ENCODE measurements around the gene PLIN3.
"Not testable (repeated sequence)": the region's sequence is repeated elsewhere in the genome, so short reads cannot be mapped to it uniquely, and the experiment has no call there.

The PLIN3 gene

DNA sequence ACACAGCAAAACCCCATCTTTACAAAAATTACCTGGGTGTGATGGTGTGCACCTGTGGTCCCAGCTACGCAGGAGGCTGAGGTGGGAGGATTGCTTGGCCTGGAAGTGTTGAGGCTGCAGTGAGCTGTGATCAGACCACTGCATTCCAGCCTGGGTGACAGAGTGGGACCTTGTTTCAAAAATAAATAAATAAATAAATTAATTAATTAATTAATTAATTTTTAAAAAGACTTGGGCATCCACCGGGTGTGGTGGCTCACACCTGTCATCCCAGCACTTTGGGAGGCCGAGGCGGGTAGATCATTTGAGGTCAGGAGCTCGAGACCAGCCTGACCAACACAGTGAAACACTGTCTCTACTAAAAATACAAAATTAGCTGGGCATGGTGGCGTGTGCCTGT lies 62.3 kb downstream of the PLIN3 start:
- not testable (repeated sequence) for DNase-seq

DNA sequence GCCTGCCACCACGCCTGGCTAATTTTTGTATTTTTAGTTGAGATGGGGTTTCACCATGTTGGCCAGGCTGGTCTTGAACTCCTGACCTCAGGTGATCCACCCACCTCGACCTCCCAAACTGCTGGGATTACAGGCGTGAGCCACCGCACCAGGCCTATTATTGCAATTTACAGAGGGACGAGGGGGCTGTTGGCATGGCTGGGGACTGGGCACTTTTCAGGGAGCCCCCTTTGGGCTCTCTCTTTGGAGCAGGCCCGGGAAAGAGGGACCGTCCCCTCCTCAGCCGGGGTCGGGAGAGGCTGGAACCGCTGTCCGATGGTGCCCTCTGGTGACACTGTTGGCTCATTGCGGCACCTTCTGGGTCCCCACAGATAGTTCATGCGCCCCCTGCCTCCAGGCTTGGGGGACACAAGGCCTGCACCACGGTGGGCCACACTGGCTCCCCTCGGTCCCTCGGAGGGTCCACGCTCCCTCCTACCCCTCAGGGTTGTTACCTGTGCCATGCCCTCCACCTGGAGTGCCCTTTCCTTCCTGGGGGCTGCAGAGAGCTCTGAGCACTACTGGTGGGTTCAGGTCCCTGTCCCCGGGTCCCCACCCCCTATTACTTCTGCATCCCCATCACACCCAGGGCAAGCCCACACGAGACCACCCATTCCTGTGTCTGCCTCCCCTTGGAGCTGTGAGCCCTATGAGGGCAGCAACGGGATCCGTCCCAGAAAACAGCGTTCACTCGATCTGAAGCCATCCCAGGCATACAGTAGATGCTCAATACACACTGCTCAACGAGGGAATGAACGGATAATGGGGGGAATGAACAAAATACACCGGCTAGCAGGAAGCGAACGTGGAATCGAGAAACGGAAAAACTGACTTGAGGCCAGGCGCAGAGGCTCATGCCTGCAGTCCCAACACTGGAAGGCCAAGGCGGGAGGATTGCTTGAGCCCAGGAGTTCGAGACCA lies 63.5 kb downstream of the PLIN3 start:
- no peak for DNase-seq

- DNase-seq = no peak
These were observed 64.8 kb downstream of the PLIN3 start for GRCh38 chr19:4802711-4803110.

- no peak for DNase-seq
These were observed 66.3 kb downstream of the PLIN3 start for GRCh38 chr19:4801085-4801619.

DNA sequence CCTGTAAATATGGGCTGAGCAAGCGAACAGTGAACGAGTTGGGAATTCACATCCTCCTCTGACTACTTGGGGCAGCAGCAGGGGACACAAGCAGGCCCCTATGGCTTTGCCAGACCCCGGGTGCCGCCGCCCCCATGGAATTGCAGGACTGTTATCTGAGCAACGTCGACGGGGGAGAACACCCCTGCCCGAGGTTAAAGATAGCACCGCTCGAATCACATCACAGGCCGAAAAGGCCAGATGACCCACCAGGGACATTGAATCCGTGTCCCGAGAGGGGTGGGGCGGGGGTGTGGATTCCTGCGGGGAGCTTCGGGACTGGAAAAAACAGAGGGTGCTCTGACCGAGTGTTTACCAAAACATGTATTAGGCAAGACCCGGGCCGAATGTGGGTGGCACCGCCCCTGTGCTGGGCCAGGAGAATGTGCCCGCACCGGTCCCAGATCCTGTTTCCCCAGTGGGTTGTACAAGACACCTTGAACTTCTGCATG lies 66.8 kb downstream of the PLIN3 start:
- no peak for DNase-seq

DNA sequence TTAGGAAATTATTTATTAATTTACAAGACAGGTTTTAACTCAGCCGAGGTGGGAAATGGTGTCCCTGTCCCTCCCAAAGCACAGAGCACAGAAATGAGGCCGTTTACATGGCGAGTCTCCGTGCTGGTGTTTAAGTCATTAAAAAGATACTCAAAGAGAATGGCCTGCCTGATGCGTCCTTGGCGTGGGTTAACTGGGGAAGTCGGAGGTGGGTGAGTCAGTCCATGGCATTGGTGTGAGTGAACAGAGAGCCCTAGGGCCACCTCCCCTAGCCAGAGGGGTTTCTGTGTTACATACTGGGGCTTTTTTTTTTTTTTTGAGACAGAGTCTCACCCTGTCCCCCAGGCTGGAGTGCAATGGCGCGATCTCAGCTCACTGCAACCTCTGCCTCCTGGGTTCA lies 72.1 kb downstream of the PLIN3 start:
- DNase-seq = no peak

DNA sequence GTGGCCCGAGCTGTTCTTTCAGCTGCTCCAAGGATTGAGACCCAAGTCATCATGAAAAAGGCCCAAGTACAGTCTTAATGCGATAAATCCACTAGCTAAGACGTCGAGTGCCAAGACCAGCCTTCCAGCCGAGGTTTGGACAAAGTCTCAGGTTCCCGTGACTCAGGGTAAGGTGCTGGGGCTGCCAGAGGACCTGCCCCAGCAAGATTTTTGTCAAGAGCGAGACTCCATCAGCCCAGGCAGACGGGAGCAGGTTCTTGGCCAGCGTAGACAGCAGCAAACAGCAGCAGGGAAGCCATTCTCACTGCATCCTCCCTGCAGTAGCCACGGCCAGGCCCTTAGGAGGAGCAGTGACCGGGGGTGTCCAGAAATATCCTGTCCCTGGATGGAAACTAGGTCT lies 72.5 kb downstream of the PLIN3 start:
- DNase-seq = no peak

- not testable (repeated sequence) for DNase-seq
These were observed 74.2 kb downstream of the PLIN3 start for GRCh38 chr19:4793278-4793677.

GRCh38 chr19:4792866-4793195 lies 74.6 kb downstream of the PLIN3 start:
- DNase-seq = not testable (repeated sequence)

- DNase-seq = not testable (repeated sequence)
These were observed 75.2 kb downstream of the PLIN3 start for GRCh38 chr19:4792019-4792865.

- peak; percentile 100 for DNase-seq
These were observed 76.1 kb downstream of the PLIN3 start, which contains the start of gene FEM1A for GRCh38 chr19:4791183-4792018. Gene FEM1A, plus strand, starts transcription at chr19:4791734. Its CDS starts 121 bp downstream, at chr19:4791855.
